GM10847 (cell line): ENCODE data around the gene RASGRF1.

Source experiments
- POLR2A ChIP-seq: IDR thresholded peaks from 2 replicates; pipeline ENCODE4 v1.6.1; 2011; ENCODE audit not compliant: insufficient read length; ENCODE audit errors: extremely low read depth

The RASGRF1 gene

DNA sequence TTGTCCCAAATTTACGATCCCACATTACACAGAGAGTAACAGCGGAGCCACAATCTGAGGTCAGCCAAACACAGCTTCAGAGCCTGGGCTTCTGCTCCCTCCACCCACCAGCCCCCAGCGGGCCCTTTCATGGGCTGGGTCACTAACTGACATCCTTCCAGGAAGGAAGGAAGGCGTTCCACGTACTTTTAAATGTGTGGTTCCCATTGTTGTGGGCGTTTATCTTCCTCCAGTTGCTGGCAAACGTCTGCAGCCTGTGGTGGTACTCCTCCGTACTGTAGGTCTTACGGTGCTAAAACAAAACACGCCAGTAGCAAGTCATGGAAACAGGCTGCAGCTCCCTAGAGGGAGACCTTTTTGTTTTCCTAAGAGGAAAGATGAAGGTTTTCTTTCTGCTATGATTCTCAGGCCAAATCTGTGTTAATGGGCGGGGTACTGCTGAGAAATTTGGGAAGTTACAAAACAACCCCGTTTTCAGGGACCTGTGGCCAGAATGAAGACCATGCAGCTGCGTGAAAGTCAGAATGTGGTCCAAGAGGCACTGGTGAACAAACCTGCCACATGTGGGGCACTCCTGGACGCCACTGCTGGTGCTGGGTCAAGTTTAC lies 153.3 kb downstream of the RASGRF1 start:
- TF ChIP-seq POLR2A, result no peak

- no peak for TF ChIP-seq POLR2A
Observed at GRCh38 chr15:78934655-78935023, 155.9 kb downstream of the RASGRF1 start.

GRCh38 chr15:78933823-78934654 lies 156.5 kb downstream of the RASGRF1 start:
- no peak for TF ChIP-seq POLR2A

GRCh38 chr15:78933187-78933822 lies 157.3 kb downstream of the RASGRF1 start:
- no peak for TF ChIP-seq POLR2A

- TF ChIP-seq POLR2A, result no peak
Observed at GRCh38 chr15:78932258-78932808, 158.2 kb downstream of the RASGRF1 start.

DNA sequence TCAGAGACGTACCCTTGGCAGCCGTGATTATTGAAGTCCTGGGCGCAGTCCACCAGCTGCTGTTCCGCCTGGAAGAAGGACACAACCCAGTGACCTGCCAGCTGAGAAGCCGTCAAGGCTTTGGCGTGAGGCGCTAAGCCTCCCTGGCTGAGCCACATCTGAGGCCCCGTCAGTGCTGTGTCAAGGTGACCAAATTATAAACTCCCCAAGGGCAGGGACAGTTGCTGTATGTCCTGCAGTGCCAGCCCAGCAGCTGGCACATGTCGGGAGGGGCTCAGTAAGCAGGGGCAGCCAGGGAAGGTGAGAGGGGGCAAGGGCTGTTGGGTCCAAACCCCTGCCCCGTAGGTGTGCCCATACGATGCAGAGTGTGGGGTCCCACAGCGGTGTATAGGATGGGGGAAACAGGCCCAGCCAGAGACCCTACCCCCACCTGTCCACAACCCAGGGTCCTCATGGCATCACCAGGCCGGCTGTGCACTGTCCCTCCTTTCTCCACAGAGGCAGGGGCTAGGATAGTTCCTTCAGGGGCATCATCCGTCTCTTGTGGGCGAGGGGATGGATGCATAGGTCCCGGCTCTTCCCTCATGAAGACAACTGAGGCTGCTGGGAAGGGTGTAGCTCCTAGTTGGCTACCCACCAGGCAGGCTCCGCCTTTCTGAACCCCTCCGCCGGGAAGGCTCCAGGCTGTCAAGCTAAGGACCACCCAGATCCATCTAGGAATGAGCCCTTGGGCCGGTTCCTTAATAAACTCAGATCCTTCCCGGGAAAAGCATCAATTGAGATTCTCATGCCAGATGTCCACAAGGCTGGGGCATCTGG lies 158.9 kb downstream of the RASGRF1 start:
- TF ChIP-seq POLR2A, result no peak

GRCh38 chr15:78930577-78931388 lies 159.8 kb downstream of the RASGRF1 start:
- no peak for TF ChIP-seq POLR2A

DNA sequence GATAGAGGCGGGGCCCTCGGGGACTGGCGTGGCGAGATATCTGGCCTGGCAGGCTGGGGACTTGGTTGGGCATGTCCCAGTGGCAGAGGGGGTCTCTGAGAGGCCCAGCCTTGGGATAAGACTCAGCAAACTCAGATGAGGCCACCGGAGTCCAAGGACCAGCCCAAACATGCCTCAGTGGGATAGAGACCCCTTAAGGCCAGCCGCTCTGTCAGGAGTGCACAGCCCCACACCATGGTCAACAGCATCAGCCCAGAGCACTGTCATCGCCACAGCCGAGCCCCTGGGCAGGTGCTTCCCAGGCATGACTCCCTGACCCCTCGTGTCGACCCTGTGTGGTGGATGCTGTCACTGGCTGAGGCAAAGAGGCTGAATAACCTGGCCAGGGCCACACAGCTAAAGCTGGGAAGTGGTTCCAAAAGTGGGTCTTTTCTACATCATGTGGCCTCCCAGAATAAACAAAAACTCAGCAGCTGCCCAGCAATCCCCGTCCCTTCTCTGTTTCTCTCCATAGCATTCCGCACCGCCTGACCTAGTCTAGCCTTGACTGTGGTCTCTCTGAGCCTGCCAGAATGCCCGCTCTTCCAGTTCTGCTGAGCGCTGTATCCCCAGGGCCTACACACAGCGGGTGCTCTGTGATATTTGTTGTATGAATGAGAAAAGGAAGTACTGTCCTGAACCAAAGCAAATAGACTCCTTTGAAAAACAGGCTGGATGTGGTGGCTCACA lies 160.9 kb downstream of the RASGRF1 start:
- no peak for TF ChIP-seq POLR2A

DNA sequence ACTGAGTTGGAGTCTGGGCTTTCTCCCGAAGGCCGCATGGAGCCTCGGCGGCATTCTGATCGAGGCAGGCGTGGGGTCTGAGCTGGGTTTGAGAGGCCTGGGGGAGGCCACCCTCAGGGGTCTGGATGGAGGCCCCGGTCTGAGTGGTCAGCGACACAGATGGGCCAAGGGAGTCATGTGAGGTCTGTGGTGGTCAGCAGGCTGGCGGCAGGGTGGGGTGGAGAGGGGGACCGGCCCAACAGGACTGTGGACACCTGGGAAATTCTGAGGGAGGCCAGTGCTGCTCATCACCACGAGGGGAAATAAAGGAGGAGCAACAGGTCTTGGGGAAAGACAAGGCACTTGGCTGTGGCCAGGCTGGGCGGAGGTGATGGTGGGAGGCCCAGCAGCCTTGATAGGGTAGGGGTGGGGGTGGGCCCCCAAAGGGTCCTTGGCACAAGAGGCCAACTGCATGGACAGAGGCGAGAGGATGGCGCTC lies 161.9 kb downstream of the RASGRF1 start:
- no peak for TF ChIP-seq POLR2A

DNA sequence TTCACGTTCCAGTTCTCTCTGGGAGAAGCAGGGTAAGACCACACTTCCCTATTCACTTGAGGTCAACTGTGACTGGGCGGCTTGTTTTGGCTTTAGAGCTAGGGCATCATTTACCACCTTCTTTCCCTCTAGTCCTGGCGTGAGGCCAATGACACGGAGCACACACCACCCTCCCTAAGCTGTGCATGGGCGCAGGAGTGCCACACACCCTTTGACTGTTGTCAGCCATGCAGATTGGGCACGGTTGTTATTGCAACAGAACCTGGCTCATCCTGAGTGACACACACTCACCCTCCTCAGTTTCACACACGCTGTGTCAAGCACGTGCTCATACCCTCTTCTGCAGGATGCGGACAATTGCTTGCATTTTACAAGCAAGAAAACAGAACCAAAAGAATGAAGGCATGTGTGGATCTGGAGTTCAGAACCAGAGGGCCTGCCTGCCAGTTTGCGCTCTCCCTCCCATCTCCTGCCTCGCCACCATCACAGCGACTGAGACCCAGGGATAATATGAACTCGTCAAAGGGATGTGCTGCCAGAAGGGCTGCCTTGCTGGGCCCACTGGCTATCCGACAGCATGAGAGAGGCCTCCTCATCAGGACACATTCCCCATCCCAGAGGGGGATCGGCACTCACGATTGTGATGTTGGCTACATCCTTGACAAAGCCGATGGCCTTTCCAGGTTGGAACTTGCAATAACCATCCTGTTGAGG lies 163.3 kb downstream of the RASGRF1 start:
- TF ChIP-seq POLR2A, result no peak

DNA sequence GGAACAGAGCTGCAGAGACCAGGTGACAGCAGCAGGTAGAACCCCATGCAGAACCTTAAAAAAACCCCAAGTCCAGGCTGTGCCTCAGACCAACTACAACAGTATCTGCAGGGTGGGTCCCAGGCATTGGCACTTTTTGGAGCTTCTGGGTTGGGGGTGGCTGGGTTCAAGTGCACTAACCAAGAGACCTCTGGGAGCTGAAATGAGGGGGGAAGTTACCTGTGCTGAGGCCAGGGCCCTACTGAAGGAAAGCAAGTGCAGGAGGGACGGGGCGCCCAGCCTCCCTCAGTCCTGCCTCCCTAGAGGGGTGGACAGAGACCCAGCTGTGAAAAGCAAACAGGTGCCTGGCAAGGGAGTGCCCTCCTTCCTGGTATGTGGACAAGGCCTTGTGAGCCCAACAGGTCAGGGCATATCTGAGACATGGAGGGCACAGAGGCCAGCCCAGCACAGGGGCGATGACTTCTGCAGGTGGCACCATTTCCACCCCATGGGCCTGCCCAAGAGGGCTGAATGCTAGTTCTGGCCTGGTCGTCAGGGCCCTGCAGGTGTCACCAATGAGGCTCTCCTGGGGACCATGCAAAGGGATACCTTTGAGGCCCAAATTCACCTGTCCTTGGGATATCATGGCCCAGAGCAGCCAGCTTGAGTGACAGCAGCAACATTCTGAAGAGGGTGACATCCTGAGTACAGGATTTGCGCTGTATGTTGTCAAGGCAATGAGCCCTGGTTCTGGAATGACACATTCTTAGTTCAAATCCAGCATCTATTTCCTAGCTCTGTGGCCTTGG lies 164.4 kb downstream of the RASGRF1 start:
- TF ChIP-seq POLR2A, result no peak

GRCh38 chr15:78925076-78925624 lies 165.4 kb downstream of the RASGRF1 start:
- no peak for TF ChIP-seq POLR2A
